Measurements from ENCODE around the gene C16orf89. TPM values are rescaled to one million over a fixed set of nuclear protein-coding genes. Genes with fewer than 3 reads are reported as not detected.
"Not testable (repeated sequence)": the region's sequence is repeated elsewhere in the genome, so short reads cannot be mapped to it uniquely, and the experiment has no call there.

C16orf89 gene
- total and polyA plus RNA-seq, 7 experiments from 2014 or later, result not detected

GRCh38 chr16:5085716-5086115 is 20.0 kb upstream of the C16orf89 start:
- CTCF ChIA-PET, result not testable (repeated sequence)

GRCh38 chr16:5084802-5085201 is 19.0 kb upstream of the C16orf89 start:
- H3K27me3 Mint-ChIP-seq; H3K9me3 ChIP-seq (ENCODE audit: control insufficient read depth in 2 of 3, low read length in 3 of 3); CTCF ChIA-PET; H3K27ac ChIP-seq (ENCODE audit: low read depth, low read length); H3K4me3 Mint-ChIP-seq; H3K4me3 ChIP-seq (ENCODE audit: low read length); H3K4me1 Mint-ChIP-seq; H3K4me1 ChIP-seq (ENCODE audit: control insufficient read depth in 2 of 2, insufficient read depth in 2 of 2, low read length in 2 of 2); ATAC-seq; H3K27me3 ChIP-seq (ENCODE audit: control insufficient read depth in 2 of 2, insufficient read depth in 2 of 2, low read length in 2 of 2); H3K9me3 Mint-ChIP-seq: not testable (repeated sequence)
- H3K36me3 ChIP-seq (ENCODE audit: control insufficient read depth in 2 of 3, insufficient read depth in 3 of 3, low read length in 3 of 3), result peaks cover 0 to 29% (median 0%) of the 10 kb centered on the region in 3 experiments
- DNase-seq, result peak in 7 of 9 donors; percentile 23 to 48 (median 42)
- intact Hi-C loops (cut with micrococcal nuclease), result loop anchor here in 1 of 2 donors (1.0 kb wide), 1 partner anchor 127 kb away; the partner anchor contains the start of gene SEC14L5
- H3K36me3 Mint-ChIP-seq, result peaks cover 0 to 32% (median 6%) of the 10 kb centered on the region in 5 donors
- POLR2A ChIA-PET, result interaction anchor here (0.5 kb wide), 1 partner anchor 74 kb away, joined by 5 read pairs; no protein-coding TSS in a partner anchor
- peak overlapping the region in 2 of 9 donors; percentile 48 to 53 for H3K27ac Mint-ChIP-seq

More at GRCh38 chr16:5085716-5086115, 20.0 kb upstream of the C16orf89 start:
- POLR2A ChIA-PET; intact Hi-C loops (cut with micrococcal nuclease); H3K27ac Mint-ChIP-seq; H3K4me3 Mint-ChIP-seq; H3K9me3 Mint-ChIP-seq; DNase-seq; H3K4me3 ChIP-seq (ENCODE audit: low read length); H3K4me1 Mint-ChIP-seq; H3K9me3 ChIP-seq (ENCODE audit: control insufficient read depth in 2 of 3, low read length in 3 of 3); H3K27ac ChIP-seq (ENCODE audit: low read depth, low read length); H3K4me1 ChIP-seq (ENCODE audit: control insufficient read depth in 2 of 2, insufficient read depth in 2 of 2, low read length in 2 of 2); H3K27me3 Mint-ChIP-seq; ATAC-seq; H3K27me3 ChIP-seq (ENCODE audit: control insufficient read depth in 2 of 2, insufficient read depth in 2 of 2, low read length in 2 of 2): not testable (repeated sequence)
- H3K36me3 ChIP-seq (ENCODE audit: control insufficient read depth in 2 of 3, insufficient read depth in 3 of 3, low read length in 3 of 3), result peaks cover 0 to 30% (median 0%) of the 10 kb centered on the region in 3 experiments
- H3K36me3 Mint-ChIP-seq, result peaks cover 0 to 31% (median 6%) of the 10 kb centered on the region in 5 donors

- H3K4me1 ChIP-seq (ENCODE audit: control insufficient read depth in 2 of 2, insufficient read depth in 2 of 2, low read length in 2 of 2); H3K27ac ChIP-seq (ENCODE audit: low read depth, low read length); H3K27me3 Mint-ChIP-seq; DNase-seq; CTCF ChIA-PET; H3K4me3 ChIP-seq (ENCODE audit: low read length); H3K9me3 Mint-ChIP-seq; H3K4me1 Mint-ChIP-seq; H3K4me3 Mint-ChIP-seq; H3K9me3 ChIP-seq (ENCODE audit: control insufficient read depth in 2 of 3, low read length in 3 of 3); H3K27me3 ChIP-seq (ENCODE audit: control insufficient read depth in 2 of 2, insufficient read depth in 2 of 2, low read length in 2 of 2); ATAC-seq; H3K27ac Mint-ChIP-seq: not testable (repeated sequence)
- peaks cover 0 to 30% (median 0%) of the 10 kb centered on the region in 3 experiments for H3K36me3 ChIP-seq (ENCODE audit: control insufficient read depth in 2 of 3, insufficient read depth in 3 of 3, low read length in 3 of 3)
- H3K36me3 Mint-ChIP-seq, result peaks cover 0 to 34% (median 6%) of the 10 kb centered on the region in 5 donors
- POLR2A ChIA-PET, result interaction anchor here (0.5 kb wide), 1 partner anchor 74 kb away, joined by 5 read pairs; no protein-coding TSS in a partner anchor
- intact Hi-C loops (cut with micrococcal nuclease), result loop anchor here in 1 of 2 donors (1.0 kb wide), 1 partner anchor 126 kb away; the partner anchor contains the start of gene SEC14L5
These were observed 18.5 kb upstream of the C16orf89 start for GRCh38 chr16:5084099-5084731.

GRCh38 chr16:5083646-5084045 is 17.9 kb upstream of the C16orf89 start:
- H3K27ac Mint-ChIP-seq; POLR2A ChIA-PET; H3K4me3 Mint-ChIP-seq; ATAC-seq; H3K4me1 ChIP-seq (ENCODE audit: control insufficient read depth in 2 of 2, insufficient read depth in 2 of 2, low read length in 2 of 2); H3K27me3 Mint-ChIP-seq; H3K9me3 Mint-ChIP-seq; H3K27me3 ChIP-seq (ENCODE audit: control insufficient read depth in 2 of 2, insufficient read depth in 2 of 2, low read length in 2 of 2); H3K9me3 ChIP-seq (ENCODE audit: control insufficient read depth in 2 of 3, low read length in 3 of 3); H3K4me1 Mint-ChIP-seq; H3K4me3 ChIP-seq (ENCODE audit: low read length); H3K27ac ChIP-seq (ENCODE audit: low read depth, low read length); DNase-seq: not testable (repeated sequence)
- peaks cover 0 to 32% (median 0%) of the 10 kb centered on the region in 3 experiments for H3K36me3 ChIP-seq (ENCODE audit: control insufficient read depth in 2 of 3, insufficient read depth in 3 of 3, low read length in 3 of 3)
- peaks cover 0 to 34% (median 6%) of the 10 kb centered on the region in 5 donors for H3K36me3 Mint-ChIP-seq
- intact Hi-C loops (cut with micrococcal nuclease), result loop anchor here in 1 of 2 donors (1.0 kb wide), 1 partner anchor 125 kb away; the partner anchor contains the start of gene SEC14L5
- CTCF ChIA-PET, result interaction anchor here (0.7 kb wide), 1 partner anchor 27 kb away, joined by 3 read pairs; no protein-coding TSS in a partner anchor

- H3K9me3 ChIP-seq (ENCODE audit: control insufficient read depth in 2 of 3, low read length in 3 of 3); H3K4me3 ChIP-seq (ENCODE audit: low read length); POLR2A ChIA-PET; intact Hi-C loops (cut with micrococcal nuclease); DNase-seq; H3K27ac ChIP-seq (ENCODE audit: low read depth, low read length); H3K4me1 ChIP-seq (ENCODE audit: control insufficient read depth in 2 of 2, insufficient read depth in 2 of 2, low read length in 2 of 2); H3K4me1 Mint-ChIP-seq; ATAC-seq; H3K27ac Mint-ChIP-seq; H3K4me3 Mint-ChIP-seq; H3K27me3 ChIP-seq (ENCODE audit: control insufficient read depth in 2 of 2, insufficient read depth in 2 of 2, low read length in 2 of 2); H3K9me3 Mint-ChIP-seq; H3K27me3 Mint-ChIP-seq: not testable (repeated sequence)
- H3K36me3 Mint-ChIP-seq, result peaks cover 0 to 28% (median 5%) of the 10 kb centered on the region in 5 donors
- H3K36me3 ChIP-seq (ENCODE audit: control insufficient read depth in 2 of 3, insufficient read depth in 3 of 3, low read length in 3 of 3), result peaks cover 0 to 50% (median 4%) of the 10 kb centered on the region in 3 experiments
- CTCF ChIA-PET, result interaction anchor here (0.6 to 2.0 kb wide), 2 partner anchors 10 to 431 kb away, joined by 4 read pairs; partner anchors contain the start of gene ALG1
These were observed 15.2 kb upstream of the C16orf89 start for GRCh38 chr16:5080996-5081395.

GRCh38 chr16:5080461-5080860 is 14.7 kb upstream of the C16orf89 start:
- H3K27ac Mint-ChIP-seq, CTCF ChIA-PET: not testable (repeated sequence)

More at GRCh38 chr16:5080461-5080860, 14.7 kb upstream of the C16orf89 start:
- DNase-seq; H3K27me3 Mint-ChIP-seq; H3K4me3 ChIP-seq (ENCODE audit: low read length); H3K9me3 ChIP-seq (ENCODE audit: control insufficient read depth in 2 of 3, low read length in 3 of 3); H3K4me3 Mint-ChIP-seq; H3K27ac ChIP-seq (ENCODE audit: low read depth, low read length); H3K4me1 ChIP-seq (ENCODE audit: control insufficient read depth in 2 of 2, insufficient read depth in 2 of 2, low read length in 2 of 2); intact Hi-C loops (cut with micrococcal nuclease); H3K4me1 Mint-ChIP-seq; H3K27me3 ChIP-seq (ENCODE audit: control insufficient read depth in 2 of 2, insufficient read depth in 2 of 2, low read length in 2 of 2); ATAC-seq; H3K9me3 Mint-ChIP-seq; POLR2A ChIA-PET: not testable (repeated sequence)
- peaks cover 0 to 28% (median 6%) of the 10 kb centered on the region in 5 donors for H3K36me3 Mint-ChIP-seq
- H3K36me3 ChIP-seq (ENCODE audit: control insufficient read depth in 2 of 3, insufficient read depth in 3 of 3, low read length in 3 of 3), result peaks cover 4 to 55% (median 6%) of the 10 kb centered on the region in 3 experiments

Data from naive thymus-derived CD4-positive, alpha-beta T cell (primary cell).